Measurements from ENCODE around the gene SNX8.

The SNX8 gene

DNA sequence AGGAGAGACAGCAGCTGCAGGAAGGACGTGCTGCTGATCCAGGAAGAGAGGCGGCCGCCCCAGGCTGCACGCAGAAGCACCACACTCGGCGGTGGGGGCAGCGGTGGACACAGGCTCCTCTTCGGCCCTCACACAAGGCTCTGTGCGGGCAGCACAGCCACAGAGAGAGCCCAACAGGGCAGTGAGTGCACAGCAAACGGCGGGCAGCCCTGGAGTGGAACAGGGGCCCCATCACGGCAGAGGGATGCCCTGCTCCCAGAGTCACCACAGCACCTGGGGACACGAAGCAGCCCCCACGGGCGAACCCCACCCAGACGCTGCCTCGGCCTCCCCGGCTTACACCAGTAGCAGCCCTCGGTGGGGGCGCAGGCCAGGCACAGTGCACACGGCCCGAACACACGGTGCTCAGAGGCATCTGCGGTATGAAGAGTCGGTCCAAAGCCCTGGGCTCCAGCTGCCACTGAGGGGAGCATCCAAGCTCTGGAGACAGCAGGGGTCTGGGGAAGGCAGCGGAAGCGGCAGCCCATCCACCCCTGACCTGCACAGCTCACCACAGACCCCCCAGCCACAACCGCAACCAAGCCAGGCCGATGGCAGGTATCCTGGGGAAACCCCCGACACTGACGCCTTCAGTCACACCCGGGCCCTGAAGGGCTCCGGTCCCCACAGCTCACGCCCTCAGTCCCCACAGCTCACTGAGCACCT lies 55.4 kb downstream of the SNX8 start:
- DNase-seq, result no peak

DNA sequence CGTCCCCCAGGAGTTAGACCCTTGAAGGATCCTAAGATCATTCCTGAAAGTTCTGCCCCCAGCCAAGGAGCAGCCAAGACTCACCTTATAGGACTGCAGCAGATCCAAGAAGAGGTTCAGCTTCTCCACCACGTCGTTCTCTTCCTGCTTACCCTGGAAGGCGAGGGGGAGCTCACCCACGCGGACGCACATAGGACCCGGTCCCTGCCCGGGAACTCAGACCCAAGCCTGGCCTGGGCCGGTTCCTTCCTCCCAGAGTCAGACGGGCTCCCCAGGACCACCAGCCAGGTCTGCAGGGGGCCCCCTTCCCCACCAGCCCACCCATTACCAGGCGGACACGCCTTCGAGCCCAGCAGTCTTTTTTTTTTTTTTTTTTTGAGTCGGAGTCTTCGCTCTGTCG lies 56.6 kb downstream of the SNX8 start:
- no peak for DNase-seq

DNA sequence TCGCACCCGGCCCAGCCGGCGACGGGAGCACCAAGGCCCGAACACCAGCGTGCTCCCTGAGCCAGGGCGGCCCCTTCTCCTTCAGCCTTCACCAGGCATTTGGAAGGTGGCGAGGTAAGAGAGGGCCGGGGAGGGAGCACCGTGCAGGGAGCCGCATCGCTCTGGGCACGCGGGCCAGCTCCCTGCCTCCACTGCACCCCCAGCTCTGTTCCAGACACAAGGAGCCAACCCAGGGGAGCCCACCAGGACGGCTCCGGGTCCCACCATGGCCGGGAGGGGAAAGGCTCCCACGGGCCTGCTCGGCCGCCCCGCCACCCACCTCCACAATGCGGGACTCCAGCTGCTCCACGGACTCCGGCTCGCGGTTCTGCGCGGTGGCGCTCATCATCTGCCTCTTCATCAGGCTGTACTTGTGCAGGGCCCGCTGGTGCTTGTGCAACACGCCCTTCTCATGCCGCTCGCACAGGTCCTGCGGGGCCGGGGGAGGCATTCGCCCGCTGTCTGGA lies 57.1 kb downstream of the SNX8 start:
- no peak for DNase-seq

DNA sequence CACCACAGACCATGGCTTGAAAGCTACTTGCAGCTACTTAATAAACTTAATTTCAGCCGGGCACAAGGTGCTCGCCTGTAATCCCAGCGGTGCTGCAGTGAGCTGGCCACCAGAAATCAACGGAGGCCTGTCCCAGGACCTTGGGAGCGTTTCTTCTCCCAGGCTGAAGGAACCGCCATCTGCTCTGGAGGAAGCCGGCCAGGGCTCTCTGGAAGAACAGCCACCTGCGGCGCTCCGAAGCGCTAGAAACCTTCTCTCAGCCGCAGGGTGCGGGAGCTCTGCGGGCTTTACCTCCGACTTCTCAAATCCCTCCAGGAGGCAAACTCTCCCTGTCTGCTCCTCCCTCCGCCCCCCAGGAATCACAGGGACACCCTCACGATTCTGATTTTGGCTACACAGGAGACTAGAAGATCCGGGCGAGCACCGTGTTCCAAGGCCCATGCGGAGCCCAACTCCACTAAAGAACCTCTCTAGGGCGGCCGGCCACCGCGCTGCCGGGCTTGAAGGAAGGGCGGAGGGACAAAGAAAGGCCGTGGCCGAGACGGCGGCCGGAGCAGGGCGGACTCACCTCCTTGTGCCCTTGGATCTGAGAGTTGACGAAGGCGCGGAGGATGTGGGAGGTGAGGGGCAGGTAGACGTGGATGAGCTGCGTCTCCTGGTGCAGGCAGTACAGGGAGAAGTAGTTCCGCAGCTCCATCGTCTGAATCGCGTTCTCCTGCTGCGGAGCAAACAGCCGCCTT lies 57.8 kb downstream of the SNX8 start:
- no peak for DNase-seq

DNA sequence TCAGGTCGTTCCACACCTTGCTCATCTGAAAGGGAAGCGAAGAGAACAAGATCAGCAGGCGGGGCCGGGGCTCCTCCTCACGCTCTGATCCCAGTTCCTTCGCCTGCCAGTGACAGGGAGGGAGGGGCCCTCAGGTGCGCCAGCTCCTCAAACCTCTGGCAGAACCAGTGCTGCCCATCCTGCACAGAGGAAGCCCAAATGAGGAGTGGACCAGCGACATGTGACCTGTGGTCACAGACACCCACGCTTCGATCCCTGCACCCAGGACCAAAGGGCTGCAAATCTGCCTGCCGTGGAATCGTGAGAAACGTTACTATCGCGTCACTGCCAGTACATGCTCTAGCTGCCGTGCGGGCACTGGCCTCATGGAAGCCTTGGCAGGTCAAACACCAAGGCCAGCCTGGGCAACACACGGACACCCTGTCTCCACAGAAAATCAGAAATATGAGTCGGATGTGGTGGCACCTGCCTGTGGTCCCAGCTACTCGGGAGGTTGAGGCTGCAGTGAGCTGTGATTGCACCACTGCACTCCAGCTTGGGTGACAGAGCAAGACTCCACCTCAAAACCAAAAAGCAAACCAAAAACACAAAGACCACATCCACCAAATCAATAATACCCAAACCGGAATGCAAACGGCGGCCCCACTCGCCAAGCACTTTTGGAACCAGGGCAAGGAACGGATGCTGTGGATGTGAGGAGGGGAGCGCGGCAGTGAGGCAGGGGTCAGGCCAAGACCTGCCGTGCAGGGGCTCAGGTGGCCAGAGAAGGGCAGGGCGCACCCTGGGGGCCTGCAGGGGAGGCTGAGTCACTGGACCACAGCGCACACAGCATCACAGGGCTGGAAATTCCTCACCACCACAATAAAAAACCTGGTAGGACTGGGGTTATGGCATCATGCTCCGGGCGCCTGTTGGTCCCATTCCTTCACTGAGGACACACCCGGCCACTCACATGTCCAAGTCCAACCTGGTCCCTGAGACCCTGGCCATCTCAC lies 58.8 kb downstream of the SNX8 start:
- DNase-seq, result no peak

DNA sequence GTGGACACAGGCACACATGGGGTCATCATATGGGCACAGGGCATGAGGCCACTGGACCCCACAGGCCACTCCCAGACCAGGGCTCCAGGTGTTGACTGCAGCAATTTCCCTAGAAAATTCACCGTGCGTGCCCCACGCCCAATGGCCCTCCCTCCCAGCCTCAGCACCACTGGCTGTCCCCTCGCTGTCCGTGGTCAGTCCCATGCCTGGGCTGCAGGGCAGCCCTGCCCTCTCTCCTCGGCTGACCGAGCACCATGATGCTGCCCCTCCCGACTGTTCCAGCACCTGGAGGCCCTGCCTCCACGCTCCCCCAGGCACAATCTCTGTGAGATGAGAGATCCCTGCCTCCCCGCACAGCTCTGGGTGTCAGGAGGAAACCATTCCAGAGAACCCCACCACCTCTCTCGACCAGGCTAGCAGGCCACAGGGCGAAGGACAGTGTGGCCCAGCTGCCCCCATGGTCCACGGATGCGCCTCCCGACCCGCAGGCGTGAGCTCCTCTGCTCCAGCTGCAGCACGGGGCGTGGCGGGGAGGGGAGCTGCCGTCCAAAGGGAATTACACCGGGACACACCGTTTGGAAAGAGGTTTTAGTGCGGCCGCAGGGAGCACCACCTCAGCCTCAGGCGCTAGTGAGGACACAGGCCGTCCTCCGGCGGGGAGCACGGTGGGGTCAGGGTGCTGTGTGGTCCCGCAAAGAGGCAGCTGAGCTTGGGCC lies 59.7 kb downstream of the SNX8 start:
- DNase-seq, result no peak

DNA sequence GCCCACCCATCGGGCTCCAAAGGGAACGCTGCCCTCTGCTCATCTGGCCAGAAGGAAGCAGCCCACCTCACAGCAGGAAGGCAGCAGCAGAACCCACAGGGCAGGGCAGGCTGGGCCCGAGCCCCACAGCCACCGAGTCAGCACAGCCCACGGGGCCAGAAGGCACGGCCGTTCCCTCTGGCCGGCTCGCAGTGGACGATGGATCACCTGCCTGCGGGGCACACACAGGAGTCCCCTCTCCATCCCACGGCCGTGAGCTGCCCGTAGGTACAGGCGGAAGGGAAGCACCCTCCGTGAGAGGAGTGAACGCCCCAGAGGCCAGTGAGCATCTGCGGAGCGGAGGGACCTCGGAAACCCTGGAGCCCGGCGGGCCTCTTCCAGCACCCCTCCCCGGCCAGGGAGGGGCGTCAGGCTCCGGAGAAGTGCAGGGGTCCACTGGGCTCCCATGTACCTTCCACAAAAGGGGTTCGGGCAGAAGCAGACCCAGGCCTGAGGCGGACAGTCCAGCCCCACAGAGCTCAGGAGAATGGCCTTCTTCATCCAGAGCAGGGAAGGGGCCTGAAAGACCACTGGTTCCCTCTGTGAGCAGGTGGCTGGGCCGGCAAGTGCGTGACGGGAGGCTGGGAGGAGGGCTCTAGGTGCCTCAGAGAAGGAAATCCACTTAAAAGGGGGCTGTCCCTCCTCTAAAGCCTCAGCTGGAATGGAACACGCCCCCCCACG lies 60.6 kb downstream of the SNX8 start:
- DNase-seq, result no peak

DNA sequence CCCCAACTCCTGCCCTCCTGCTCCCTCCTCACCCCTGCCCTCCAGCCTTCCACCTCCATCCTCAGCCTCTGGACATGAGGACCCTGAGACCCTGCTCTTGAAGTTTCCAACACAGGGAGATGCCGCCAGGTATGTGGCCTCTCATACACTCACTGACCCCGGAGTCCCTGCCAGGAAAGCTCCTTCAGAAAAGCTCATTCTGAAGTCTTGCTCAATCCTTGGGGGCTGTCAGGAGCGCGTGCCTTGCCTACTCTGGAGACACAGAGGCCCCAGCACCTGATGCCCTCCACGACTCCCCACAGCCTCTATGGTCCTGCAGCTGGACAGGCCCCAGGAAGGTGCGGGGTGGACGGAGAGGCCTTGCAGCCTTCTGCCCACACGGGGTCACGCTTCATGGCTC lies 61.2 kb downstream of the SNX8 start:
- no peak for DNase-seq

DNA sequence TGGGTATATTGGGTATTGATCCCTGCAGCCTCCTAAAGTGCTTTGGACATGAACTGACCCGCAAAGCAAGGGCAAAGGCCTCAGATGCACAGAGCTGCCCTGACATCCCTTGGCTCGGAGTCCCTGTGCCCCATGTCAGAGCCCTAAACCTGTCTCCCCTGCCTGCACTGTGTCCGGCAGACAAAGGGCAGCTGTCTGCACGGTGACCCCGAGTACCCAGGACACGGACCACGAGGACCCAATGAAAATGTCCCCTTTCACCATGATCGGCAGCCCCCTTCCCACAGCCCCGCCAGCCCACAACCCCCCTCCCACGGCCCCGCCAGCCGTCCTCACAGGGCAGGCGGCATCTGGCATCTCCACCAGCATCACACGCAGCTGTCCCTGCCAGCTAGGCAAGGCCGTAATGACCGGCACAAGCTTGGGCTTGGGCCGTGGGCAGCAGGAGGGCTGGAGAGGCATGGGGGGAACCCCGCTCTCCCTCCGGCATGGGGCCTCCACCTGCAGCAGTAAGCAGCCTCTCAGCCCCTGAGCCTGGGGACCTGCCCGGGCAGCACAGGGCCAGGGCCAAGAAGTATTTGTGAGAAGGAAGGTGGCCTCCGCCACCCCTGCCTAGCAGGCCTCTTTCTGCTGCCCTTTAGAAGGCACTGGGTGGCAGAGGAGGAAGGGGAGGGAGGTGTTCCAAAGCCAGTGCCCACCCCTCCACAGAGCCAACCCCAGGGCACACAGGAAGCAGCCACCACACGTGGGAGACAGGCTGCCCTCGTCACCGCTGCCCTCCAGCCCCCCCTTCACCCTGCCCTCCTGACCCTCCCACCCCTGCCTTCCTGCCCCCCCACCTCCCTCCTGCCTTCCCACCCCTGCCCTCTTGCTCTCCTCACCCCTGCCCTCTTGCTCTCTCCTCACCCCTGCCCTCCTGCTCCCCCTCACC lies 62.1 kb downstream of the SNX8 start:
- DNase-seq, result no peak

DNA sequence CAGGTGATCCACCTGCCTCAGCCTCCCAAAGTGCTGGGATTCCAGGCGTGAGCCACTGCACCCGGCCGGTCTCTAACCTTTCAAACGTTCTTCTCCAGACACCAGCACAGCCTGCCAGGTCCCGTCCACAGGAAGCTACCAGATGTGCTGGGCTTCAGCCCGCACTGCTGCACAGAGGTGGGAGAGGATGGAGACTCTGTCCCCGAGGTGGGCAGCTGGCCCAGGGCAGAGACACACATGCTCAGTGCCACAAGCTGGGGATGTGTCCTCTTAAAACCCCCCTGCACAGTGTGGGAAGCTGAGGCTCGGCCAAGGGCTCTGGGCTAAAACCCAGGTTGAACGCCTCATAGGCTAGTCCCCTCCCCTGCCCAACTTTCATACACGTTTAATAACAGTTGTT lies 62.9 kb downstream of the SNX8 start:
- no peak for DNase-seq

DNA sequence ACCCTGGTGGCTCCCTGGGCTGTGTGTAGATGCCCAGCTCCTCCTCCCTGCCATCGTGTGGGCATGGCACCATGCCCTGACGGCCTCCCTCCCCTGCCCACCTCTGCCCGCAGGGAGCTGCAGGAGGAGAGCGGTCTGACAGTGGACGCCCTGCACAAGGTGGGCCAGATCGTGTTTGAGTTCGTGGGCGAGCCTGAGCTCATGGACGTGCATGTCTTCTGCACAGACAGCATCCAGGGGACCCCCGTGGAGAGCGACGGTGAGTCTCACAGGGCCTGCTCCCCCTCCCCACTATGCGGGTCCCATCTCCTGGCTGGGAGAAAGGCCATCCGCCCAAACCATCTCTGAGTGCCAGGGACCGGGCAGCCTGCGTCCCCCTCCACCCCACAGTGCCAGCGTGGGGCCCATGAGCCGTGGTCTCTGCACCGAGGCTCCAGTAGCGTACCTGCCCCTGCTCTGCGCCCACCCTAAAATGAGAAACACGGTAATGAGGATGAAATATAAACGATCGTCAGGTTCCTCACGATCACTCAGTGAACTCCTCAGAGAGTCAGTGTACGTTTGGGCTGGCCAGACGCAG lies 64.4 kb downstream of the SNX8 start:
- DNase-seq, result no peak

DNA sequence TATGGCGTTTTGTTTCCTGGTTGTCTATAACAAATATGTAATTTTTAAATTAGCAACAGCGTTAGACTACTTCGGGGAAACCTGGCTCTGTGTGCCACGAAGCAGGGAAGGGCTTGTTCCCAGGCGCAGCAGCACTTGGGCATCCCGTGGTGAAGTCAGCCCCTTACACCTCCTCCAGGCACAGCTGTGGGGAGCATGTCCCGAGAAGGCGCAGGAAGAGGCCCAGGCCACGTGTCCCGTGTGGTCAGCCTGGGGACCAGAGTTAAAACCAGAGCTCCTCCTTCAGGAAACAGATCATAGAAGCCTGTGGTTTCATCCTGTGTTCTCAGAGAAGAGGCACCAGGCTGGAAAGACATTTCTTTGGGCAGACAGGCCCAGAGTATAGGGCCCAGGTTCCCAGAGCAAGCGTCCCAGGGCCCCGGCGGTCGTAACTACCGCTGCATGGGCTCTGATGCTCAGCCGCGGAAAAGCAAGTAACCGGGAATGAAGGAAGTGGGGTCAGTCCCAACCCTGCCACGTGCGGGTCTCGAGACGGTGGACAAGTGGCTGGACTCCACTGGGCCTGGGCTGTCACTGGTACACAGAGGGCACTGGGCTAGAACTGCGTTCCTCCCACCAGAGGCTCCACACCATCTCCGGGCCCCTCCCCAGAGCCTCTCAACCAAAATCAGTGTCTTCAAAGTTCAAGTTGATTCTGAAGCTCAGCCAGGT lies 65.1 kb downstream of the SNX8 start:
- DNase-seq, result no peak

DNA sequence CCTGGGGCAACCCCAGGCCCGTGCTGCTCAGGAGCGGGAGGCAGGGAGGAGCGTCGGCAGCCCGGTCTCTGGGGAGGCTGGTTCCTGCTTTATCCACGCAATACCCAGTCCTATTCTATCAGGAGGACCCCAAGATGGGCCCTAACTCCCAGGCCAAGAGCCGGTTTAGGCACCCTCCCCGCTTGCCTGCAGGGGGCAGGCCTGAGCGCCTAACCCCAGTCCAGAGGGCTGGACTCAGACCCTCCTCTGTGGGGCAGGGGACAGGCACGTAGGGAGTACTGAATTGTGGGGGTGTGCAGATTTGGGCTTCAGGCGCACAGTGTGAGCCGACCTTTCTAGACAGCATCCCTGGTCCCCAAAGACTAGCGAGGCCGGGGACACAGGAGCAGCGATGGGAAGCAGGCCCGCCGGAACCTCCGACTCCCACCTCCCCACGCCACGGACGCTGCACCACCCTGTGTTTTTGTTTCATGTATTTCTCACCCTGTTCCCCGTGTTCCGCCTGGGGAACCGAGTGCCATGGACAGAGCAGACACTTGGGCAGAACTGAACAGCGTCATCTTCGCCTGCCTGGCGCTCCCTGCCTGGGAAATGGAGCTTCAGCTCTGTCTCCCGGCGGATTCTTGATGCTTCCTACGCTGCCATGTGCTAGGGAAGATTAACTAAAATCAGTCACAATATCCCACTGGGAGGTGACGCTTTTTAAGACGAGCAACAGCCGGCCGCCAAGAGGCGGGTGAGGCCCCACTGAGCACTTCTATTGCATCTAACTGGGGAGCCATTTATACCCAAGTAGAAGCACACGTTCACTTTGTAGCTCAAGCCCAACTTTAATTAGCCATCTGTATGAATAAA lies 66.9 kb downstream of the SNX8 start:
- DNase-seq, result peak; percentile 69

DNA sequence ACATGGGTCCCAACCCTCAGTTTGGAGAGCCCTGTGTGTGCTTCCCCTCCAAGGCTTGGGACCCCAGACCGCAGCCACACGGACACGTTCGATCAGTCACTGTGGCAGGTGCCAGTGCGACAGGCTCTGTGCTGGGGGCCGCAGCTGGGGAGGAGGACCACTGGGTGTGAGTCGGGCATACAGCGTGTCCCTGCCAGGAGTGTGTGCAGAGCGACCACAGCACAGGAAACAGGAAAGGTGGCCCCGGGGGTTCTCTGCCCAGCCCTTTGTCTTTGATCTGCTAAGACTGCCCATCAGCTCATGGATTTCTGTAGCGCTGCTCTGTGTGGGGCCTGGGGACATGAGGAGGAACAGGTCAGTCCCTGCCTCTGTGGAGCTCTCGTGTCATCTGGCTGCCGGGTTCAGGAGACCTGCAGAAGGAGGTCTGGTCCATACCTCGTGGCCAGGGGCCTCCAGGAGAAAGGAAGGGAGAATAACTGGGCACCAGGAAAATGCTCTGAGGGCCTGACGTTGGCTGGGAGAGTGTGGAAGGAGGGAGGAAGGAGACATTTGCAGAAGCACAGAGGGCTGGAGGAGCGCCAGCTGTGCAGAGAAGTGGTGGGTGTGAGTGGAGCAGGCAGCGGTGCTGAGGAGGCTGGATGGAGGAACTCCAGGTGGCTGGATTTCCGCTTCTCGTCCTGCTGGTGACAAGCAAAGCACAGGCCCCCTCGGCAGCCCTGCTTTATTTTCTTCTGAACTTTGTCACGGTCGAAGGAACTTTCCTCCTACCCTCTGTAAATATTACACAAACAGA lies 68.2 kb downstream of the SNX8 start:
- DNase-seq, result no peak

DNA sequence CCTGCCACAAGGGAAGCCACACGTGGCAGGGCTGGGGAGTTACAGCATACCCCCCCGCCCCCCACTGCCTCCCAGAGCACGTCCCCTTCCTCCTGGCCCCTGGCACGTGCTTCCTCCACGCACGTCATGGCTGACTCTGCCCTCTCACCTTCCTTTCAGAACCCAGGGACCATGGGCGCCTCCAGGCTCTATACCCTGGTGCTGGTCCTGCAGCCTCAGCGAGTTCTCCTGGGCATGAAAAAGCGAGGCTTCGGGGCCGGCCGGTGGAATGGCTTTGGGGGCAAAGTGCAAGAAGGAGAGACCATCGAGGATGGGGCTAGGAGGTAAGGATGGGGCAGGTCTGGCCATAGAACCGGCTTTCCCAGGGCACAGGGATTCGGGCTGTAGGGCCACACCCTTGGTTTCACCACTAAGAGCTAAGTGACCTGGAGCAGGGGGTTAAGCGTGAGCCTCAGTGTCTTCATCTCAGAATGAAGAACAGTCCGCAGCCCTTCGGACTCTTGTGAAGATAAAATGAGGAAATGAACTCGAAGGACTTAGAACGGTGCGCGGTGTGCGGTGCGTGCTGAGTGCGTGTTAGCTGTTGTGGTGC lies 69.7 kb downstream of the SNX8 start:
- no peak for DNase-seq

DNA sequence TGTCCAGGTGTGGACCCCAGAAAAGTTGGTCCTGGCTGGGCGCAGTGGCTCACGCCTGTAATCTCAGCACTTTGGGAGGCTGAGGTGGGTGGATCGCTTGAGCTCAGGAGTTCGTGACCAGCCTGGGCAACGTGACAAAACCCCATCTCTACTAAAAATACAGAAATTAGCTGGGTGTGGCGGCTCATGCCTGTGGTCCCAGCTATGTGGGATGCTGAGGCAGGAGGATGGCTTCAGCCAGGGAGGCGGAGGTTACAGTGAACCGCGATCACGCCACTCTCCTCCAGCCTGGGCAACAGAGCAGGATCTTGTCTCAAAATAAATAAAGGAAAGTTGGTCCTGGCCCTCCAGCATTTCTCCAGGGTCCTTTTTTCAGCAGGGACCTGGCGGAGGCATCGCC lies 70.8 kb downstream of the SNX8 start:
- no peak for DNase-seq

Data from activated CD8-positive, alpha-beta memory T cell treated with anti-CD3 and anti-CD28 coated beads, Interleukin-2, amount 50 U/mL, for 48 hours (primary cell).